ENCODE measurements around the gene ZC3H10.

ZC3H10 gene

DNA sequence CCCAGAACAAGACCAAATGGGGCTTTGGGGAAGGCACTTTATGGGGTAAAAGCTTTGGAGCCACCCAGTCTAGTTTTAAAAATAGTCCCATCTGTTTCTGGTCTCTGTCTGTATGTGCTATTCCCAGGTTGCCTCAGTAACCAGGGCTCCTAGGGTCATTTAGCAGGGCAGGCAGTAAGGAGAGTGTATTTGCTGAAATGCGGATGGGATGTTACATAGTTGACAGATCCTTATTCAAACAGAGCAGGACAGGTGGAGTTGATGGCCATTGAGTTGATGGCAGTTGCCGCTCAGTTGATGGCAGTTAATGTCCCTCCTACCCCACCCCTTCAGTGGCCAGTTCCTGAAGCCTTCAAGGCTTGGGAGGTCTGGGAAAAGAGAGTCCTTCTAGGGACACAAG, 4.6 kb downstream of the ZC3H10 start:
- Histone ChIP-seq H3K27ac (ENCODE audit: low read depth, low read length) (no peak overlapping the region), H3K9me3 (ENCODE audit: control insufficient read depth, insufficient read depth, low read length) (no peaks in the 10 kb centered on the region), H3K4me1 (ENCODE audit: control insufficient read depth, low read length) (peaks cover 58% of the 10 kb centered on the region), H3F3A (ENCODE audit: control insufficient read depth, insufficient read depth) (peaks cover 38% of the 10 kb centered on the region), H3K4me2 (ENCODE audit: low read length) (no peak overlapping the region), H3K36me3 (ENCODE audit: control insufficient read depth, low read length) (peaks cover 30% of the 10 kb centered on the region), H3K9me2 (replicated peaks; ENCODE audit: control insufficient read depth, low read length) (no peaks in the 10 kb centered on the region), H3K79me2 (ENCODE audit: control insufficient read depth, low read length) (peaks cover 38% of the 10 kb centered on the region), H4K20me1 (ENCODE audit: control insufficient read depth, insufficient read depth, low read depth, low read length) (no peaks in the 10 kb centered on the region), H3K27me3 (ENCODE audit: control insufficient read depth, low read length) (no peaks in the 10 kb centered on the region), H3K4me3 (ENCODE audit: low read length) (no peak overlapping the region)
- TF ChIP-seq, protein P1, sequence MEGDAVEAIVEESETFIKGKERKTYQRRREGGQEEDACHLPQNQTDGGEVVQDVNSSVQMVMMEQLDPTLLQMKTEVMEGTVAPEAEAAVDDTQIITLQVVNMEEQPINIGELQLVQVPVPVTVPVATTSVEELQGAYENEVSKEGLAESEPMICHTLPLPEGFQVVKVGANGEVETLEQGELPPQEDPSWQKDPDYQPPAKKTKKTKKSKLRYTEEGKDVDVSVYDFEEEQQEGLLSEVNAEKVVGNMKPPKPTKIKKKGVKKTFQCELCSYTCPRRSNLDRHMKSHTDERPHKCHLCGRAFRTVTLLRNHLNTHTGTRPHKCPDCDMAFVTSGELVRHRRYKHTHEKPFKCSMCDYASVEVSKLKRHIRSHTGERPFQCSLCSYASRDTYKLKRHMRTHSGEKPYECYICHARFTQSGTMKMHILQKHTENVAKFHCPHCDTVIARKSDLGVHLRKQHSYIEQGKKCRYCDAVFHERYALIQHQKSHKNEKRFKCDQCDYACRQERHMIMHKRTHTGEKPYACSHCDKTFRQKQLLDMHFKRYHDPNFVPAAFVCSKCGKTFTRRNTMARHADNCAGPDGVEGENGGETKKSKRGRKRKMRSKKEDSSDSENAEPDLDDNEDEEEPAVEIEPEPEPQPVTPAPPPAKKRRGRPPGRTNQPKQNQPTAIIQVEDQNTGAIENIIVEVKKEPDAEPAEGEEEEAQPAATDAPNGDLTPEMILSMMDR (IDR thresholded peaks at IDR 0.05; ENCODE audit: low read depth, low read length, poor library complexity, severe bottlenecking), result no peak
- TF ChIP-seq EZH2phosphoT487 (IDR thresholded peaks at IDR 0.05; ENCODE audit: borderline replicate concordance, low read length), result no peak

DNA sequence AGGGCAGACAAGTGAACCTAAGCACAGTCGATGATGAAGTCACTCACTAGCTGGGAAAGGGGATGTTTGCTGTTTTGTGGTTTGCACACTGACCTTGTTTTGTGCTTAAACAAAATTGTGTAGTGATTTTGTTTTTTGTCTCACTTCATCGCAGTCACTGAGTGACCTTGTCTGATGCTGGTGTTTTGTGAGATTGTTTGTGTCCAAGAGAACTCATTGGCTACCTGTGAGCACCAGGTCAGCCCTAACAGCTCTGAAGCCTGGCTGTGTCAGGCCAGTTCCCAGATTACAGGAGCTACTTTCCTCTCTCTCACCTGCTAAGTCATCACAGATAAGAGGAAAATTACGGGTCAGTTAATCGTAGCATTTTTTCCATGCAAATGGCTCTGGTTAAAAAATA, 6.1 kb downstream of the ZC3H10 start:
- no peaks in the 10 kb centered on the region for H4K20me1 ChIP-seq (ENCODE audit: control insufficient read depth, insufficient read depth, low read depth, low read length)
- peaks cover 28% of the 10 kb centered on the region for H3F3A ChIP-seq (ENCODE audit: control insufficient read depth, insufficient read depth)
- H3K4me3 ChIP-seq (ENCODE audit: low read length), result no peak overlapping the region
- peaks cover 40% of the 10 kb centered on the region for H3K79me2 ChIP-seq (ENCODE audit: control insufficient read depth, low read length)
- peak overlapping the region; percentile 6; the same call in 1 of the 2 replicates for H3K27ac ChIP-seq (ENCODE audit: low read depth, low read length)
- H3K4me2 ChIP-seq (ENCODE audit: low read length), result no peak overlapping the region
- H3K36me3 ChIP-seq (ENCODE audit: control insufficient read depth, low read length), result peaks cover 22% of the 10 kb centered on the region
- no peaks in the 10 kb centered on the region for H3K27me3 ChIP-seq (ENCODE audit: control insufficient read depth, low read length)
- TF ChIP-seq EZH2phosphoT487 (IDR thresholded peaks at IDR 0.05; ENCODE audit: borderline replicate concordance, low read length), result no peak
- TF ChIP-seq, protein P1 (IDR thresholded peaks at IDR 0.05; ENCODE audit: low read depth, low read length, poor library complexity, severe bottlenecking), result no peak
- H3K9me3 ChIP-seq (ENCODE audit: control insufficient read depth, insufficient read depth, low read length), result no peaks in the 10 kb centered on the region
- peaks cover 53% of the 10 kb centered on the region for H3K4me1 ChIP-seq (ENCODE audit: control insufficient read depth, low read length)
- no peaks in the 10 kb centered on the region for H3K9me2 ChIP-seq (replicated peaks; ENCODE audit: control insufficient read depth, low read length)

DNA sequence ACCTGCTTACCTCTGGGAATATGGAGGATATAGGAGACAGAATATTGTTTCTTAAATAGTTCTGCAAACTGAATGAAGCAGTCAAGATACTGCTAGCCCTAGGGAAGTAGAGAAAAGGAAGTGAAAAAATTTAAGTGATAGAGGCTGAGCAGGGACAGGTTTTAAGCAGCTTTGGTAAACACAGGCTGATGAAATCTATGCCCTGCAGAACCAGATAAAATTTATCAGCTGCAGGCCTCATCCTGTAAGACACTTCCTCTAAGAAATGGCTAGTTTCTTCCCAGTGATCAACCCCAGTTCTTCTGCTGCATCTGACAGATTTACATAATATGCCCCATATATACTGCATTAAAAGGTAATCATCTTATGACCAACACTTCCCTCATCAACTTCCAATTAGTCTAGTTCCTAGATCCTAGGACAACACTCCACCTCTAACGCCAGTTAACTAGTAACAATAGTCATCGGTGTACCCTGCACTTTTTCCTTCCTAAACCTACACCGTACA, 8.7 kb downstream of the ZC3H10 start:
- peak overlapping the region; percentile 93 for H3K4me2 ChIP-seq (ENCODE audit: low read length)
- H3K9me2 ChIP-seq (replicated peaks; ENCODE audit: control insufficient read depth, low read length), result no peaks in the 10 kb centered on the region
- TF ChIP-seq, protein P1 (IDR thresholded peaks at IDR 0.05; ENCODE audit: low read depth, low read length, poor library complexity, severe bottlenecking), result no peak
- no peak for TF ChIP-seq EZH2phosphoT487 (IDR thresholded peaks at IDR 0.05; ENCODE audit: borderline replicate concordance, low read length)
- no peaks in the 10 kb centered on the region for H4K20me1 ChIP-seq (ENCODE audit: control insufficient read depth, insufficient read depth, low read depth, low read length)
- peak overlapping the region; percentile 82 for H3K27ac ChIP-seq (ENCODE audit: low read depth, low read length)
- H3K79me2 ChIP-seq (ENCODE audit: control insufficient read depth, low read length), result peaks cover 43% of the 10 kb centered on the region
- H3K9me3 ChIP-seq (ENCODE audit: control insufficient read depth, insufficient read depth, low read length), result peaks cover 5% of the 10 kb centered on the region; the same call in 1 of the 2 replicates
- no peaks in the 10 kb centered on the region for H3K27me3 ChIP-seq (ENCODE audit: control insufficient read depth, low read length)
- peaks cover 54% of the 10 kb centered on the region for H3K4me1 ChIP-seq (ENCODE audit: control insufficient read depth, low read length)
- H3K4me3 ChIP-seq (ENCODE audit: low read length), result peak overlapping the region; percentile 75
- H3F3A ChIP-seq (ENCODE audit: control insufficient read depth, insufficient read depth), result peaks cover 28% of the 10 kb centered on the region
- H3K36me3 ChIP-seq (ENCODE audit: control insufficient read depth, low read length), result peaks cover 20% of the 10 kb centered on the region
